Stimulated activated CD4-positive, alpha-beta T cell treated with anti-CD3 and anti-CD28 coated beads, Interleukin-1b, Interleukin-23, amount 100 ng/mL, for 48 hours (primary cell): ENCODE results near the gene PREP.

Source experiments
- DNase-seq: peaks from one replicate; pipeline ENCODE4 v3.0.0-alpha.2; 2020

PREP gene

GRCh38 chr6:105302617-105303128, 100.2 kb downstream of the PREP start:
- DNase-seq = no peak

GRCh38 chr6:105301756-105302616, 100.9 kb downstream of the PREP start:
- DNase-seq = no peak

- no peak for DNase-seq
Observed at GRCh38 chr6:105301072-105301503, 101.8 kb downstream of the PREP start.

GRCh38 chr6:105300090-105300489, 102.8 kb downstream of the PREP start:
- no peak for DNase-seq

- DNase-seq = no peak
Observed at GRCh38 chr6:105294129-105294528, 108.8 kb downstream of the PREP start.

- no peak for DNase-seq
Observed at GRCh38 chr6:105292689-105293339, 110.1 kb downstream of the PREP start.

- no peak for DNase-seq
Observed at GRCh38 chr6:105291525-105291924, 111.4 kb downstream of the PREP start.

GRCh38 chr6:105282631-105283585, 120.0 kb downstream of the PREP start:
- DNase-seq = no peak

GRCh38 chr6:105280033-105280432, 122.8 kb downstream of the PREP start:
- no peak for DNase-seq

GRCh38 chr6:105279463-105279862, 123.4 kb downstream of the PREP start:
- no peak for DNase-seq

- no peak for DNase-seq
Observed at GRCh38 chr6:105278813-105279212, 124.1 kb downstream of the PREP start.

- no peak for DNase-seq
Observed at GRCh38 chr6:105278035-105278434, 124.8 kb downstream of the PREP start.

- DNase-seq = no peak
Observed at GRCh38 chr6:105276374-105276773, 126.5 kb downstream of the PREP start.

GRCh38 chr6:105275542-105275941, 127.3 kb downstream of the PREP start:
- DNase-seq = no peak

GRCh38 chr6:105274678-105275077, 128.2 kb downstream of the PREP start:
- DNase-seq = no peak

GRCh38 chr6:105273589-105273988, 129.3 kb downstream of the PREP start:
- DNase-seq = no peak

- DNase-seq = no peak
Observed at GRCh38 chr6:105272786-105273185, 130.1 kb downstream of the PREP start.

- DNase-seq = no peak
Observed at GRCh38 chr6:105270511-105270910, 132.4 kb downstream of the PREP start.

- no peak for DNase-seq
Observed at GRCh38 chr6:105269390-105269789, 133.5 kb downstream of the PREP start.

- DNase-seq = no peak
Observed at GRCh38 chr6:105263685-105264610, 138.9 kb downstream of the PREP start.
